Measurements from ENCODE around the gene CAPZB.
"Not testable (repeated sequence)": the region's sequence is repeated elsewhere in the genome, so short reads cannot be mapped to it uniquely, and the experiment has no call there.

CAPZB gene

GRCh38 chr1:19305880-19306279, 179.5 kb downstream of the CAPZB start:
- no peak for DNase-seq

DNA sequence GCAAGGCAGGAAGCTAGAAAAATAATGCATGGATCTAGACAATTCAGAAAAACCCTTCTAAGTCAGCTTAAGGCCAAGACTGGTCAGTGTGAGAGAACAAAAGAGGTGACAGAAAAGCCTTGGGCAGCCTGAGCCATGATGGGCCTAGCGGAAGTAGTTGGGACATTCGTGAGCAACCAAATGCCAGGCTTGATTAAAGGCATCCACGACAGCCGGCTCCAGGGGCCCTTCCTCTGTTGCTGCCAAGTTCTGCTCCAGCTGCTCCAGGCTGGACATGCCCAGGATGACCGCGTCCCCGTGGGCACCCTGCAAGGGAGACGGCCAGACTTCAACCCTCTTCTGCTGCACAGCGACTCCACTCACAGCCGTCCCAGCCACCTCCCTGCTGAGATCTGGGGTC, 181.3 kb downstream of the CAPZB start:
- not testable (repeated sequence) for DNase-seq

DNA sequence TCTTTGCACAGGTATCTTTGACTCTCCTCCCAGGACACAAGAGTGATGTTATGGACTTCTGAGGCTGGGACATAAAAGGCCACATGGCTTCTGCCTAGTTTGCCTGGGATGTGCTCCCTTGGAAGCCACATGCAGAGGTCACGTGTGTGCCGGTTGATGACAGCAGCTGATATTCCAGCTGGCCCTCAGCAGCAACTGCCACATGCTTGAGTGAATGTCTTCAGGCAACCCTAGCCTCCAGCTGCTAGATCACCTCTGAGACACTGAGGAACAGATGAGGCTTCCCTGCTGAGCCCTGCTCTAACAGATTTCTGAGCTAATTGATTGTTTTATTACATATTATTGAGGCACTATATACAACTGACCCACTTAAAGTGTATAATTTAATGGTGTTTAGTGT, 185.1 kb downstream of the CAPZB start:
- no peak for DNase-seq

GRCh38 chr1:19294638-19295037, 190.7 kb downstream of the CAPZB start:
- no peak for DNase-seq

GRCh38 chr1:19289244-19289643, 196.1 kb downstream of the CAPZB start:
- no peak for DNase-seq

All from stimulated activated CD4-positive, alpha-beta T cell treated with anti-CD3 and anti-CD28 coated beads, Interleukin-2, amount 100 ng/mL, for 48 hours (primary cell).